HG03442 (cell line): ENCODE data around the gene EEF1B2.
"Not testable (repeated sequence)": the region's sequence is repeated elsewhere in the genome, so short reads cannot be mapped to it uniquely, and the experiment has no call there.

ENCODE experiments used
- ATAC-seq: cut with Tn5 transposase; IDR thresholded peaks from one replicate; pipeline ENCODE4 v1.9.1; 2021; ENCODE audit warnings: mild to moderate bottlenecking, moderate library complexity; ENCODE audit not compliant: unreplicated experiment

The EEF1B2 gene

GRCh38 chr2:206163251-206163880 lies 3.7 kb downstream of the EEF1B2 start:
- ATAC-seq: no peak

- no peak for ATAC-seq
Observed at GRCh38 chr2:206164261-206164862, 4.7 kb downstream of the EEF1B2 start.

- not testable (repeated sequence) for ATAC-seq
Observed at GRCh38 chr2:206168230-206168629, 8.5 kb downstream of the EEF1B2 start.

GRCh38 chr2:206171624-206172397 lies 12.1 kb downstream of the EEF1B2 start:
- not testable (repeated sequence) for ATAC-seq

- ATAC-seq: no peak
Observed at GRCh38 chr2:206173147-206173546, 13.5 kb downstream of the EEF1B2 start.

GRCh38 chr2:206176121-206176520 lies 16.4 kb downstream of the EEF1B2 start:
- no peak for ATAC-seq

- no peak for ATAC-seq
Observed at GRCh38 chr2:206176901-206177300, 17.2 kb downstream of the EEF1B2 start.

GRCh38 chr2:206181526-206181925 lies 21.8 kb downstream of the EEF1B2 start:
- not testable (repeated sequence) for ATAC-seq

GRCh38 chr2:206189691-206190090 lies 30.0 kb downstream of the EEF1B2 start:
- no peak for ATAC-seq

- ATAC-seq: no peak
Observed at GRCh38 chr2:206190111-206190510, 30.4 kb downstream of the EEF1B2 start.

GRCh38 chr2:206190689-206191088 lies 31.0 kb downstream of the EEF1B2 start:
- no peak for ATAC-seq

- no peak for ATAC-seq
Observed at GRCh38 chr2:206192157-206192556, 32.5 kb downstream of the EEF1B2 start.

- no peak for ATAC-seq
Observed at GRCh38 chr2:206193671-206194357, 34.1 kb downstream of the EEF1B2 start.

- ATAC-seq: no peak
Observed at GRCh38 chr2:206198677-206199076, 39.0 kb downstream of the EEF1B2 start.

GRCh38 chr2:206201075-206201848 lies 41.6 kb downstream of the EEF1B2 start:
- no peak for ATAC-seq

- no peak for ATAC-seq
Observed at GRCh38 chr2:206202446-206202845, 42.8 kb downstream of the EEF1B2 start.

GRCh38 chr2:206203331-206203730 lies 43.6 kb downstream of the EEF1B2 start:
- ATAC-seq: no peak

- ATAC-seq: no peak
Observed at GRCh38 chr2:206204710-206205109, 45.0 kb downstream of the EEF1B2 start.

GRCh38 chr2:206207316-206207715 lies 47.6 kb downstream of the EEF1B2 start:
- not testable (repeated sequence) for ATAC-seq

- ATAC-seq: no peak
Observed at GRCh38 chr2:206208900-206209299, 49.2 kb downstream of the EEF1B2 start.
